Hepatocyte (in vitro differentiated cells): ENCODE results near the gene TPST1. TPM values are rescaled to one million over a fixed set of nuclear protein-coding genes. Genes with fewer than 3 reads are reported as not detected.
A peak's percentile ranks its signal among the peaks of the same experiment; 100 is the strongest.

Experiments
- DNase-seq: peaks from one replicate; pipeline ENCODE4 v3.0.0-alpha.2; 2016; ENCODE audit warnings: low spot score
- H2AFZ ChIP-seq: fragments of 200-600 bp; sonication (generic); 2 replicates; pipeline ENCODE4 v1.6.0; 2016; ENCODE audit warnings: antibody characterized with exemption, mild to moderate bottlenecking
- H3K27ac ChIP-seq: fragments of 200-600 bp; sonication (generic); 2 replicates; pipeline ENCODE4 v1.5.1; 2016; ENCODE audit warnings: mild to moderate bottlenecking
- H3K27me3 ChIP-seq: fragments of 200-600 bp; sonication (generic); 2 replicates; pipeline ENCODE4 v1.6.1; 2016
- H3K36me3 ChIP-seq: fragments of 200-600 bp; sonication (generic); replicated peaks from 2 replicates; pipeline ENCODE4 v1.5.1; 2016; ENCODE audit warnings: low read depth; ENCODE audit not compliant: insufficient read depth
- H3K4me1 ChIP-seq: fragments of 200-600 bp; sonication (generic); 2 replicates; pipeline ENCODE4 v1.5.1; 2016; ENCODE audit warnings: mild to moderate bottlenecking, moderate library complexity; ENCODE audit not compliant: insufficient read depth
- H3K4me2 ChIP-seq: fragments of 200-600 bp; sonication (generic); 2 replicates; pipeline ENCODE4 v1.6.0; 2016
- H3K4me3 ChIP-seq: fragments of 200-600 bp; sonication (generic); 2 replicates; pipeline ENCODE4 v1.5.1; 2016; ENCODE audit warnings: mild to moderate bottlenecking
- H3K79me2 ChIP-seq: fragments of 200-600 bp; sonication (generic); 2 replicates; pipeline ENCODE4 v1.6.0; 2017; ENCODE audit warnings: mild to moderate bottlenecking
- H3K9me2 ChIP-seq: fragments of 200-600 bp; sonication (generic); replicated peaks from 2 replicates; pipeline ENCODE4 v1.6.0; 2017; ENCODE audit warnings: mild to moderate bottlenecking; ENCODE audit not compliant: insufficient read depth
- H3K9me3 ChIP-seq: fragments of 200-600 bp; sonication (generic); 2 replicates; pipeline ENCODE4 v1.5.1; 2016; ENCODE audit warnings: low read depth, mild to moderate bottlenecking
- H4K20me1 ChIP-seq: fragments of 200-600 bp; sonication (generic); 2 replicates; pipeline ENCODE4 v1.6.0; 2016; ENCODE audit warnings: mild to moderate bottlenecking; ENCODE audit not compliant: insufficient read depth, poor library complexity, severe bottlenecking
- CTCF ChIP-seq: fragments of 200-600 bp; sonication (generic); IDR thresholded peaks from 2 replicates; pipeline ENCODE4 v1.5.1; 2016; ENCODE audit warnings: antibody characterized with exemption, mild to moderate bottlenecking; ENCODE audit not compliant: poor library complexity
- EZH2 ChIP-seq: fragments of 200-600 bp; sonication (generic); IDR thresholded peaks from 2 replicates; pipeline ENCODE4 v1.6.1; 2016; ENCODE audit warnings: antibody characterized with exemption, mild to moderate bottlenecking, borderline replicate concordance
- EZH2phosphoT487 ChIP-seq: fragments of 200-600 bp; sonication (generic); IDR thresholded peaks from one replicate; pipeline ENCODE4 v1.6.1; 2018; ENCODE audit warnings: antibody characterized with exemption, mild to moderate bottlenecking, low read depth, moderate library complexity; ENCODE audit not compliant: unreplicated experiment, severe bottlenecking
- WGBS: methylation state at CpG from one replicate; pipeline ENCODE4 v1.1.6; 2016; ENCODE audit warnings: low lambda C conversion rate; ENCODE audit errors: missing lambda C conversion rate; 5-methylcytosine and 5-hydroxymethylcytosine counted together
- polyA plus RNA-seq: library from polyadenylated mRNA; unstranded; fragments of >200 nt; fragmentation: Nextera tagmentation; extraction: Ambion mirVana; gene quantifications from 2 replicates; pipeline ENCODE4 v1.2.1, GENCODE V29; 2016
- total RNA-seq: library from RNA; depleted of rRNA; stranded (reverse); fragments of >200 nt; gene quantifications from 2 replicates; pipeline ENCODE4 v1.2.3, GENCODE V29; 2014

Gene TPST1
- total and polyA plus RNA-seq, 2 experiments from 2014 or later: 85.2 to 91.2 TPM

- Histone ChIP-seq H4K20me1 (no peaks in the 10 kb centered on the region), H3K36me3 (no peaks in the 10 kb centered on the region), H3K27ac (peak overlapping the region; percentile 18), H3K27me3 (no peaks in the 10 kb centered on the region), H2AFZ (no peak overlapping the region), H3K4me2 (no peak overlapping the region), H3K4me3 (no peak overlapping the region), H3K4me1 (peaks cover 28% of the 10 kb centered on the region), H3K79me2 (peaks cover 74% of the 10 kb centered on the region), H3K9me2 (no peaks in the 10 kb centered on the region), H3K9me3 (no peaks in the 10 kb centered on the region)
- no peak for TF ChIP-seq CTCF
- no peak for TF ChIP-seq EZH2phosphoT487
- no peak for TF ChIP-seq EZH2
- WGBS: 91% methylated on average over 5 of the region's 5 CpGs
- DNase-seq: no peak
Measured at GRCh38 chr7:66233638-66234037, 28.5 kb downstream of the TPST1 start.

DNA sequence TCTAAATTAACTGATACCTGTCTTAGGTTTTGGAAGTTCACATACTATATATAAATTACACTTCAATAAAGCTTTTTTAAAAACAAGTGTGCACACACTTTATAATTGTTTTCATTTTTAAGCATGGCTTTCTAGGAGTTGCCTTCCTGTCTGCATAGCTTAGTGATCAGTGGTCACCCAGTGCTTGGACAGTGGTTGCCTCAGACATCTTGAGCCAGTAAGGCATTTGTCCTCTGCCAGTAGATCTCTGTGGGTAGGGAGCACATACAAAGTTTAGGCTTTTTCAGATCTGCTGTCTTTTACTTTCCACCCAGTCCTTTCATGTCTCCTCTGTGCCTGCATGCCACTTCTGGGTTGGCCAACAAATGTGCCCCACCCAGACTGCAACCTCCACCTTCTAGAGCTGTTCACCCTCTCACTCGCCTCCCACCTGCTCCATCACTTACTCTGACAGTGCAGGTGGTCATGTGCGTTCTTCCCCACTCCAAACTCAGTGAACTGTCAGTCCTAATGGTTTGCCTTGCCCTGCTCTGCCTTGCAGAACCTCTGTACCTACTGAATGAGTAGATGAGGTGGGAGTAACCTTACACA is 31.7 kb downstream of the TPST1 start:
- peaks cover 78% of the 10 kb centered on the region for H3K79me2 ChIP-seq
- TF ChIP-seq EZH2phosphoT487 (no peak), CTCF (no peak), EZH2 (no peak)
- H2AFZ ChIP-seq: no peak overlapping the region
- H3K9me2 ChIP-seq: no peaks in the 10 kb centered on the region
- no peak overlapping the region for H3K4me3 ChIP-seq
- H3K9me3 ChIP-seq: no peaks in the 10 kb centered on the region
- H3K4me1 ChIP-seq: peaks cover 39% of the 10 kb centered on the region
- no peaks in the 10 kb centered on the region for H4K20me1 ChIP-seq
- 82% methylated on average over 2 of the region's 2 CpGs for WGBS
- no peak for DNase-seq
- H3K4me2 ChIP-seq: peak overlapping the region; percentile 70
- peak overlapping the region; percentile 79 for H3K27ac ChIP-seq
- no peaks in the 10 kb centered on the region for H3K36me3 ChIP-seq
- no peaks in the 10 kb centered on the region for H3K27me3 ChIP-seq

- Histone ChIP-seq H3K9me3 (no peaks in the 10 kb centered on the region), H3K79me2 (peaks cover 78% of the 10 kb centered on the region), H3K27me3 (no peaks in the 10 kb centered on the region), H3K4me3 (no peak overlapping the region), H3K27ac (peak overlapping the region; percentile 79), H3K9me2 (no peaks in the 10 kb centered on the region), H3K4me1 (peaks cover 39% of the 10 kb centered on the region), H4K20me1 (no peaks in the 10 kb centered on the region), H3K36me3 (no peaks in the 10 kb centered on the region), H2AFZ (no peak overlapping the region), H3K4me2 (peak overlapping the region; percentile 70)
- TF ChIP-seq CTCF (no peak), EZH2phosphoT487 (no peak), EZH2 (no peak)
- DNase-seq: peak; percentile 17
- 8% methylated on average over 6 of the region's 6 CpGs for WGBS
Measured at GRCh38 chr7:66237906-66238772, 33.0 kb downstream of the TPST1 start.
